ENCODE data around the gene CD180. TPM values are rescaled to one million over a fixed set of nuclear protein-coding genes. Genes with fewer than 3 reads are reported as not detected.

The CD180 gene
- total and polyA plus RNA-seq, 3 donors from 2014 or later: 0.08 to 1.1 (median 0.37) TPM

DNA sequence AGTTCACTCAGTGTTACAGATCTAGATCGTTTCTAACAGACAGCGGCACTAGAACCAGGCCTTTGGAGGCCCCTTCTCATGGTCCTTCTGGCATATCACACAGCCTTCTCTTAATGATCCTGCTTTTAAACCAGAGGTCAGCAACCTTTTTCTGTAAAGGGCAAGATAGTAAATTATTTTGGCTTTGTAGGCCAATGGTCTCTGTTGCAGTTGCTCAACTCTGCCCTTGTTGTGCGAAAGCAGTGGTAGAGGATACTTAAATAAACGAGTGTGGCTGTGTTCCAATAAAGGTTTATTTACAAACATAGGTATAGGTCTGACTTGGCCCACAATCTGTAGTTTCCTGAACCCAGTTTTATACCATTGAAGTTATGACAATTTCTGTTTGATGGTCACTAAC is 47.3 kb upstream of the CD180 start:
- H3K36me3 ChIP-seq (ENCODE audit: low read depth, missing control alignments): no peaks in the 10 kb centered on the region
- intact Hi-C loops (cut with DNase I; ENCODE audit: low total_unique reads): loop anchor here (10.0 kb wide), 1 partner anchor 1011 kb away; no protein-coding TSS in a partner anchor
- H3K4me3 ChIP-seq: no peak overlapping the region
- WGBS, 2 donors: 93 to 95% methylated on average over 4 of the region's 4 CpGs
- H3K9me3 ChIP-seq: no peaks in the 10 kb centered on the region
- TF ChIP-seq, protein P1, sequence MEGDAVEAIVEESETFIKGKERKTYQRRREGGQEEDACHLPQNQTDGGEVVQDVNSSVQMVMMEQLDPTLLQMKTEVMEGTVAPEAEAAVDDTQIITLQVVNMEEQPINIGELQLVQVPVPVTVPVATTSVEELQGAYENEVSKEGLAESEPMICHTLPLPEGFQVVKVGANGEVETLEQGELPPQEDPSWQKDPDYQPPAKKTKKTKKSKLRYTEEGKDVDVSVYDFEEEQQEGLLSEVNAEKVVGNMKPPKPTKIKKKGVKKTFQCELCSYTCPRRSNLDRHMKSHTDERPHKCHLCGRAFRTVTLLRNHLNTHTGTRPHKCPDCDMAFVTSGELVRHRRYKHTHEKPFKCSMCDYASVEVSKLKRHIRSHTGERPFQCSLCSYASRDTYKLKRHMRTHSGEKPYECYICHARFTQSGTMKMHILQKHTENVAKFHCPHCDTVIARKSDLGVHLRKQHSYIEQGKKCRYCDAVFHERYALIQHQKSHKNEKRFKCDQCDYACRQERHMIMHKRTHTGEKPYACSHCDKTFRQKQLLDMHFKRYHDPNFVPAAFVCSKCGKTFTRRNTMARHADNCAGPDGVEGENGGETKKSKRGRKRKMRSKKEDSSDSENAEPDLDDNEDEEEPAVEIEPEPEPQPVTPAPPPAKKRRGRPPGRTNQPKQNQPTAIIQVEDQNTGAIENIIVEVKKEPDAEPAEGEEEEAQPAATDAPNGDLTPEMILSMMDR (IDR thresholded peaks at IDR 0.05): no peak
- no peak for TF ChIP-seq POLR2A (IDR thresholded peaks at IDR 0.05)
- no peak overlapping the region for H3K27ac ChIP-seq
- no peaks in the 10 kb centered on the region for H3K27me3 ChIP-seq
- no peaks in the 10 kb centered on the region for H3K4me1 ChIP-seq
- DNase-seq: no peak

DNA sequence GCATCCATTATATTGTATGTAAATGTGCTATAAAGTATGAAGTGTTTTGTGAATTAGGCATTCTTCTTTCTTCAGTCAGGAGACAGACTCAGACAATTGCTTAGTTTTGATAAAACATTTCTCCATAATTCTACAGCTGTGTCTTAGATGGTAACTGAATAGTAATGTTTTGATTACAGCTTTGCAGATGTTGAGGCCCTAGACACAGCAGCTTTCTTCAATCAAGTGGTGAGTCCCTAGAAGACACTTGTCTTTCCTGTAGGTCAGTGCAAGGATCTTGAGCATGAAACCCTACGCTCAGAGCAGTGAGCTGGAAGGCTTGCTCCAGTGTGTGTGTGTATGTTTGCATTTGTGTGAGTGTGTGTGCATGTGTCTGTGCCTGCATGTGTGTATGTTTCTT is 46.8 kb upstream of the CD180 start:
- H3K27ac ChIP-seq: no peak overlapping the region
- H3K4me3 ChIP-seq: no peak overlapping the region
- 88 to 97% methylated on average over 1 of the region's 1 CpG for WGBS, 2 donors
- no peaks in the 10 kb centered on the region for H3K4me1 ChIP-seq
- intact Hi-C loops (cut with DNase I; ENCODE audit: low total_unique reads): loop anchor here (10.0 kb wide), 1 partner anchor 1011 kb away; no protein-coding TSS in a partner anchor
- no peak for TF ChIP-seq POLR2A (IDR thresholded peaks at IDR 0.05)
- TF ChIP-seq, protein P1 (IDR thresholded peaks at IDR 0.05): no peak
- DNase-seq: no peak
- H3K27me3 ChIP-seq: no peaks in the 10 kb centered on the region
- H3K9me3 ChIP-seq: no peaks in the 10 kb centered on the region
- no peaks in the 10 kb centered on the region for H3K36me3 ChIP-seq (ENCODE audit: low read depth, missing control alignments)

DNA sequence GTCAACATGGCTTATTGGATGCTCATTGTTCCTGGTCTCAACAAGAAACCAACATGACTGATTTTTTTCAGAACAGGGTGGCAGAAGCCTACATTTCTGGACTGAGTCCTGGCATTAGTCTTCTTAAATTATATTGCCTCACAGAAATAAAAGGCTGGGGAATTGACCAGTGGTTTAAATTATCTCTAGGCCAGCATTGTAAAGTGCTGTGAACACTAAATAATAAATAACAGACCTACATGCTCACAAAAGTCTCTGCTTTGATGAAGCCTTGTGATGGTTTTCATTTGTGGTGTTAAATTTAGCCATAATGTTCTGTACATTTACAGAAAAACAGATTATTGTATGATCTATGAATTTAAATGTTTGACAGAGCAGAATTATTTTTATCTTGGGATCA is 44.7 kb upstream of the CD180 start:
- TF ChIP-seq POLR2A (IDR thresholded peaks at IDR 0.05): no peak
- TF ChIP-seq, protein P1 (IDR thresholded peaks at IDR 0.05): no peak
- no peaks in the 10 kb centered on the region for H3K4me1 ChIP-seq
- H3K36me3 ChIP-seq (ENCODE audit: low read depth, missing control alignments): no peaks in the 10 kb centered on the region
- no peak for DNase-seq
- H3K4me3 ChIP-seq: no peak overlapping the region
- intact Hi-C loops (cut with DNase I; ENCODE audit: low total_unique reads): loop anchor here (10.0 kb wide), 1 partner anchor 1013 kb away; no protein-coding TSS in a partner anchor
- no peaks in the 10 kb centered on the region for H3K9me3 ChIP-seq
- H3K27me3 ChIP-seq: no peaks in the 10 kb centered on the region
- H3K27ac ChIP-seq: no peak overlapping the region

DNA sequence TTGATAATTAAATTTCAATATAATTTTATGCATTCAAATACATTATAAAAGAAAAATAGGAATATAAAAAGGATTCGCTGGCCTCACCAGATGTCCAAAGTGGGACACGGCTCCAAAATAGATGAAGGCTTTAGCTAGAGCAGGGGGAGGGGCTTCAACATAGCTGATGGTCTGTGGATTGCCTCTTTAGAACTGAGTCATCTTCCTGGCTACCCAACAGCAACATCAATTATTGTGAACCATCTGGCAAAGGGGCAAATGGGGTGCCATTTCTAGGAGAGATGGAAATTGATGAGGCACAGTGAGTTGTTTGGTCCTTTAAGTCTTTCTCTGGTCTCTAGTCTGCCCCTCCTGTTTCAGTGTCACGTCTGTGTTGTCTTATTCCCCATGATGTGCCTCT is 44.2 kb upstream of the CD180 start:
- Histone ChIP-seq H3K9me3 (no peaks in the 10 kb centered on the region), H3K36me3 (ENCODE audit: low read depth, missing control alignments) (no peaks in the 10 kb centered on the region), H3K4me1 (no peaks in the 10 kb centered on the region), H3K27ac (no peak overlapping the region), H3K4me3 (no peak overlapping the region), H3K27me3 (no peaks in the 10 kb centered on the region)
- no peak for DNase-seq
- TF ChIP-seq, protein P1 (IDR thresholded peaks at IDR 0.05): no peak
- TF ChIP-seq POLR2A (IDR thresholded peaks at IDR 0.05): no peak
- intact Hi-C loops (cut with DNase I; ENCODE audit: low total_unique reads): loop anchor here (10.0 kb wide), 1 partner anchor 1014 kb away; no protein-coding TSS in a partner anchor
- 85 to 96% methylated on average over 3 of the region's 3 CpGs for WGBS, 2 donors

DNA sequence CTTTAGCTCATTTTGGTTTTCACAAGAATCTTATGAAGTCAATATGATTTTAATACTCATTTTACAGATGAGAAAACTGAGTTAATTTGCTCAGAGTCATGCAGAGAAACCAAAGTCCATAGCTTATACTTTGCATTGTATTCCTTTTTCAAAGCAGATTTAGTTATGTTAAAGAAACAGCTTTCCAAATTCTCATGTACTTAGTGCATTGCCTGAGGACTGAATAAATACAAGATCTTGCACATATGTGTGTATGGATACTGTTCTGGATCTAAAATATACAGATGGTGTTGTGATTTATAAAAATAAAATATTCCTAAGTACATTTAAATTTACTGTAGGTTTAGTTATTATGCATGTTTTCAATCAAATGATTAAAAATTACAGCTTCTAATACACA is 43.5 kb upstream of the CD180 start:
- Histone ChIP-seq H3K9me3 (no peaks in the 10 kb centered on the region), H3K4me3 (no peak overlapping the region), H3K27me3 (no peaks in the 10 kb centered on the region), H3K4me1 (no peaks in the 10 kb centered on the region), H3K27ac (no peak overlapping the region), H3K36me3 (ENCODE audit: low read depth, missing control alignments) (no peaks in the 10 kb centered on the region)
- intact Hi-C loops (cut with DNase I; ENCODE audit: low total_unique reads): loop anchor here (10.0 kb wide), 1 partner anchor 1015 kb away; no protein-coding TSS in a partner anchor
- TF ChIP-seq, protein P1 (IDR thresholded peaks at IDR 0.05): no peak
- no peak for TF ChIP-seq POLR2A (IDR thresholded peaks at IDR 0.05)
- no peak for DNase-seq
